Left lung (tissue), 10 donors: ENCODE results near the gene RBM10. TPM values are rescaled to one million over a fixed set of nuclear protein-coding genes. Genes with fewer than 3 reads are reported as not detected.

Experiments used
- ATAC-seq: fragments of 200-7000 bp; cut with Tn5 transposase; one replicate; pipeline ENCODE4 v1.9.1; 2020; ENCODE audit warnings: moderate library complexity
- DNase-seq, 4 donors: peaks; one replicate each; pipeline ENCODE4 v3.0.0-alpha.2; 2013 to 2020
- H3K27ac ChIP-seq, 2 donors: fragments of 200-600 bp; sonication (generic) in 1 of 2; one replicate each; pipeline versions ENCODE4 v1.5.0 to v1.8.0; 2020 to 2021
- H3K27me3 ChIP-seq, 2 donors: fragments of 200-600 bp; sonication (generic) in 1 of 2; one replicate each; pipeline versions ENCODE4 v1.5.0 to v1.8.0; 2020 to 2021
- H3K36me3 ChIP-seq, 2 donors: fragments of 200-600 bp; sonication (generic) in 1 of 2; one replicate each; pipeline versions ENCODE4 v1.5.0 to v1.8.0; 2020 to 2021
- H3K4me1 ChIP-seq, 2 donors: fragments of 200-600 bp; one replicate each; pipeline ENCODE4 v1.8.0; 2021
- H3K4me3 ChIP-seq, 2 donors: fragments of 200-600 bp; sonication (generic) in 1 of 2; one replicate each; pipeline versions ENCODE4 v1.5.0 to v1.8.0; 2020 to 2021; ENCODE audit warnings: mild to moderate bottlenecking in 1 of 2
- H3K9me3 ChIP-seq, 2 donors: fragments of 200-600 bp; sonication (generic) in 1 of 2; one replicate each; pipeline versions ENCODE4 v1.5.0 to v1.8.0; 2020 to 2021
- intact Hi-C, 2 donors: fragments of 100-400 bp; cut with DNase I; formaldehyde crosslinking; loops; one replicate each; pipeline versions ENCODE4 v1.11.2 to v1.14.2; 2022
- polyA plus RNA-seq, 6 donors: library from polyadenylated mRNA; unstranded; fragments of 120-200 nt; gene quantifications; one replicate each; pipeline ENCODE4 v1.2.1, GENCODE V29; 2013; ENCODE audit not compliant: insufficient read length in 6 of 6
- total RNA-seq, 2 donors: library from RNA; stranded (reverse); fragmentation: NEBNext Ultra II Directional; extraction: Animal tissue kit (Norgen Biotek cat#: 25700); gene quantifications; one replicate each; pipeline ENCODE4 v1.2.1, GENCODE V29; 2021
- TF ChIP-seq, protein P1 (sequence below), 2 donors: fragments of 200-600 bp; sonication (generic) in 1 of 2; IDR thresholded peaks; one replicate each; pipeline versions ENCODE4 v1.5.0 to v1.8.0; 2021; ENCODE audit warnings: antibody characterized with exemption in 2 of 2
- donor health status: DM: no; HTN: yes; CAD: no.
- donor health status: DM: no; HTN: no; CAD: no.

The RBM10 gene
- total and polyA plus RNA-seq, 8 donors, result 31.6 to 57.8 (median 51.0) TPM

DNA sequence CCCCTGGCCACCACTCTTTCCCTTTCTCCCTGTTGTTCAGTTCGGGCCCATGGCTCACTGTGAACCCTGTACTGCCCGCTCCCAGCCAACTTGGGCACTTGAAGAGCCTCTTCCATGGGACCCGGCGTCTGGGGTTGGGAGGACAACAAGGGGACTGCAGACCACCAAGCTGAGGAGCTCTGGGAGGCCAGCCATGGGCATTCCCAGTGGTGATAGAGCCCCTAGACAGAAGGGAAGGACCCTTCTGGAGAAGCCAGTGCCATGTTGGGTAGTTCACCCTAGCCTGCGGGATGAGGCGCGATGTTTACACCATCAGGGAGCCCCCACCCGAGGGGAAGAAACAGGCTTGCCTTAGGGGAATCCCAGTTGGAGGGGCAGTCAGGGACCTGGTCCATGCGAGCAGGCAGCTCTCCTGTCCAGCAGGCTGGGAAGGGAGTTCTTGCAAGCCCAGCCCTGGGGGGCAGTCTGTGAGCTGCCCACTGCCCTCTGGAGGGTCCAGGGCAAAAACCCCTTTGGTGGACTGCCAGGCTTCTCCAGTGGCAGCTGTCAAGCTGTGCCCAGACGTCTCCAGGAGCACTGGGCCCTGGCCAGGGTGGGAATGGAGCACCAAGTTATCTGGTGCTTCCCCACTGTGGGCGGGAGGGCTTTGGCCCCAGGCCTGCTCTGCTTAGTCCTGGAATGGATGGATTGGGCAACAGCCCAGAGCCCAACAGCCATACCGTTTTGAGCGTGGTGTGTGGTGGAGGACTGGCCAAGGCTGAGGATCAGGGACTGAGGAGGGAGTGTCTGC lies 24.9 kb downstream of the RBM10 start:
- H3K27ac ChIP-seq, result no peak overlapping the region
- DNase-seq (no peak), ATAC-seq (peak; percentile 47)
- peaks cover 0 to 56% of the 10 kb centered on the region in 2 donors for H3K36me3 ChIP-seq
- no peak overlapping the region for H3K4me3 ChIP-seq
- H3K27me3 ChIP-seq, result no peaks in the 10 kb centered on the region
- no peaks in the 10 kb centered on the region for H3K9me3 ChIP-seq
- TF ChIP-seq, protein P1, sequence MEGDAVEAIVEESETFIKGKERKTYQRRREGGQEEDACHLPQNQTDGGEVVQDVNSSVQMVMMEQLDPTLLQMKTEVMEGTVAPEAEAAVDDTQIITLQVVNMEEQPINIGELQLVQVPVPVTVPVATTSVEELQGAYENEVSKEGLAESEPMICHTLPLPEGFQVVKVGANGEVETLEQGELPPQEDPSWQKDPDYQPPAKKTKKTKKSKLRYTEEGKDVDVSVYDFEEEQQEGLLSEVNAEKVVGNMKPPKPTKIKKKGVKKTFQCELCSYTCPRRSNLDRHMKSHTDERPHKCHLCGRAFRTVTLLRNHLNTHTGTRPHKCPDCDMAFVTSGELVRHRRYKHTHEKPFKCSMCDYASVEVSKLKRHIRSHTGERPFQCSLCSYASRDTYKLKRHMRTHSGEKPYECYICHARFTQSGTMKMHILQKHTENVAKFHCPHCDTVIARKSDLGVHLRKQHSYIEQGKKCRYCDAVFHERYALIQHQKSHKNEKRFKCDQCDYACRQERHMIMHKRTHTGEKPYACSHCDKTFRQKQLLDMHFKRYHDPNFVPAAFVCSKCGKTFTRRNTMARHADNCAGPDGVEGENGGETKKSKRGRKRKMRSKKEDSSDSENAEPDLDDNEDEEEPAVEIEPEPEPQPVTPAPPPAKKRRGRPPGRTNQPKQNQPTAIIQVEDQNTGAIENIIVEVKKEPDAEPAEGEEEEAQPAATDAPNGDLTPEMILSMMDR (IDR thresholded peaks at IDR 0.05), result no peak
- intact Hi-C loops, result no loop called here
- H3K4me1 ChIP-seq, result no peaks in the 10 kb centered on the region

DNA sequence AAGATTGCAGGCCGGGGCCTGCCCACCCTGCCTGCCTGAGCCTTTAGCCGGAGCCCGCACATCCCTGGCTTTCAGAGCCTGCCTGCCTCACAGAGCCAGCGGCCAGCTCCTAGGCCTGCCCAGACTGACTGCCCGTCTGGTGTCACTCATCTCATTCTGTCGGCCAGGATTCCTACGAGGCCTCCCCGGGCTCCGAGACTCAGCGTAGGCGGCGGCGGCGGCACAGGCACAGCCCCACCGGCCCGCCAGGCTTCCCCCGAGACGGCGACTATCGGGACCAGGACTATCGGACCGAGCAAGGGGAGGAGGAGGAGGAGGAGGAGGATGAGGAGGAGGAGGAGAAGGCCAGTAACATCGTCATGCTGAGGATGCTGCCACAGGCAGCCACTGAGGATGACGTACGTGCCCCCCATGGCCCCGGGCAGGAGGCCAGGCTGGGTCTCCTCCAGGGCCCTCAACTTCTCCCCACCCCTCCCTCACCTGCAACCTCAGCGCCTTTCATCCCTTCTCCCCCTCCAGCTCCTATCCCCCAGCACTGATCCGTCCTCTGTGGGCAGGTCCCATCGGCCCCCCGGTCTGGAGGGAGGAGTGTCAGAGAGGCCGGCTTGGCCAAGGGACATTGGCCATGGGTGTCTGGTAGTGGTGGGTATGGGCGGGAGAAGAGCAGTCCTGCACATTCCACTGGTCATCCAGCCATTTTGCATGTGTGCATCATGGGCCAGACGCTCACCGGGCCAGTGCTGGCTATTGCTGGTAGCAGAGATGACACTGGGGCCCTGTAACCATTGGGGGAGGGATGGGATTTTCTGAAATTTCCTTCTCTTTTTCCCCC lies 26.1 kb downstream of the RBM10 start:
- no peak for ATAC-seq
- Histone ChIP-seq H3K9me3 (no peaks in the 10 kb centered on the region), H3K36me3 (peaks cover 0 to 68% of the 10 kb centered on the region in 2 donors), H3K4me1 (no peaks in the 10 kb centered on the region), H3K4me3 (no peak overlapping the region), H3K27ac (no peak overlapping the region), H3K27me3 (no peaks in the 10 kb centered on the region)
- TF ChIP-seq, protein P1 (IDR thresholded peaks at IDR 0.05), result no peak
- intact Hi-C loops, result no loop called here
- no peak for DNase-seq

- TF ChIP-seq, protein P1 (IDR thresholded peaks at IDR 0.05), result no peak
- H3K36me3 ChIP-seq, result peaks cover 0 to 77% of the 10 kb centered on the region in 2 donors
- H3K27me3 ChIP-seq, result no peaks in the 10 kb centered on the region
- no peak overlapping the region for H3K27ac ChIP-seq
- intact Hi-C loops, result no loop called here
- no peaks in the 10 kb centered on the region for H3K9me3 ChIP-seq
- ATAC-seq (no peak), DNase-seq (no peak)
- no peaks in the 10 kb centered on the region for H3K4me1 ChIP-seq
- H3K4me3 ChIP-seq, result no peak overlapping the region
These were observed 27.0 kb downstream of the RBM10 start for GRCh38 chrX:47171996-47172395.

GRCh38 chrX:47172549-47172948 lies 27.5 kb downstream of the RBM10 start:
- Histone ChIP-seq H3K4me1 (no peaks in the 10 kb centered on the region), H3K4me3 (no peak overlapping the region), H3K36me3 (peaks cover 0 to 83% of the 10 kb centered on the region in 2 donors), H3K27me3 (no peaks in the 10 kb centered on the region), H3K9me3 (no peaks in the 10 kb centered on the region), H3K27ac (no peak overlapping the region)
- DNase-seq (peak in 1 of 4 donors; percentile 12), ATAC-seq (no peak)
- TF ChIP-seq, protein P1 (IDR thresholded peaks at IDR 0.05), result no peak
- intact Hi-C loops, result no loop called here
